AG09319 (cell line): ENCODE data around the gene TLE1.

ENCODE experiments used
- DNase-seq: peaks from one replicate; pipeline ENCODE4 v3.0.0-alpha.2; 2010; ENCODE audit warnings: low read depth; ENCODE audit errors: extremely low read depth
- CTCF ChIP-seq: IDR thresholded peaks from 2 replicates; pipeline ENCODE4 v1.5.1; 2011; ENCODE audit warnings: low read depth, mild to moderate bottlenecking, inconsistent platforms, low read length, moderate library complexity

The TLE1 gene

GRCh38 chr9:81635521-81636254 is 53.7 kb downstream of the TLE1 start:
- TF ChIP-seq CTCF = no peak
- peak; percentile 34 for DNase-seq

GRCh38 chr9:81634915-81635516 is 54.3 kb downstream of the TLE1 start:
- no peak for TF ChIP-seq CTCF
- DNase-seq = no peak

- no peak for TF ChIP-seq CTCF
- DNase-seq = no peak
Observed at GRCh38 chr9:81633952-81634854, 55.1 kb downstream of the TLE1 start.

- no peak for TF ChIP-seq CTCF
- DNase-seq = peak; percentile 29
Observed at GRCh38 chr9:81632599-81632998, 56.7 kb downstream of the TLE1 start.

- TF ChIP-seq CTCF = no peak
- DNase-seq = no peak
Observed at GRCh38 chr9:81631218-81631745, 58.1 kb downstream of the TLE1 start.

GRCh38 chr9:81629440-81629839 is 59.9 kb downstream of the TLE1 start:
- DNase-seq = no peak
- no peak for TF ChIP-seq CTCF

GRCh38 chr9:81628897-81629296 is 60.5 kb downstream of the TLE1 start:
- DNase-seq = no peak
- TF ChIP-seq CTCF = no peak
